WTC11 (cell line): ENCODE data around the gene PHLPP1. TPM values are rescaled to one million over a fixed set of nuclear protein-coding genes. Genes with fewer than 3 reads are reported as not detected.
A peak's percentile ranks its signal among the peaks of the same experiment; 100 is the strongest.

Experiments used
- ATAC-seq: fragments of 200-7000 bp; cut with Tn5 transposase; 2 replicates; pipeline ENCODE4 v1.10.0; 2021; ENCODE audit warnings: mild to moderate bottlenecking, moderate library complexity
- CTCF ChIA-PET: fragments of 300-600 bp; sonication (Branson Sonifier 250); formaldehyde crosslinking; loops from one replicate; lab custom pipeline; 2021; ENCODE audit warnings: antibody characterized with exemption; lab: Charles Lee
- POLR2A ChIA-PET: fragments of 350-600 bp; sonication (Branson Sonifier 250); formaldehyde crosslinking; loops from one replicate; lab custom pipeline; 2021; ENCODE audit warnings: antibody characterized with exemption; lab: Charles Lee
- DNase-seq: peaks from one replicate; pipeline ENCODE4 v3.0.0; 2021; ENCODE audit warnings: low spot score
- H3K27ac Mint-ChIP-seq: 2 replicates; pipeline ENCODE4 v1.8.0; 2021; ENCODE audit warnings: mixed read lengths
- H3K27me3 Mint-ChIP-seq: 2 replicates; pipeline ENCODE4 v1.8.0; 2021; ENCODE audit warnings: low read depth, mild to moderate bottlenecking, moderate library complexity, mixed read lengths
- H3K36me3 Mint-ChIP-seq: 2 replicates; pipeline ENCODE4 v1.8.0; 2021; ENCODE audit warnings: mixed read lengths
- H3K4me1 Mint-ChIP-seq: 2 replicates; pipeline ENCODE4 v1.8.0; 2022; ENCODE audit warnings: mixed read lengths
- H3K4me3 Mint-ChIP-seq: 2 replicates; pipeline ENCODE4 v1.8.0; 2021; ENCODE audit warnings: mild to moderate bottlenecking, moderate library complexity, mixed read lengths
- H3K9me3 Mint-ChIP-seq: 2 replicates; pipeline ENCODE4 v1.8.0; 2021; ENCODE audit warnings: mixed read lengths
- AFF4 ChIP-seq: sonication (generic); formaldehyde crosslinking; IDR thresholded peaks from 2 replicates; pipeline ENCODE4 v1.8.1; 2023; ENCODE audit warnings: mild to moderate bottlenecking, missing genetic modification reagents, borderline replicate concordance
- ATF3 ChIP-seq: sonication (generic); formaldehyde crosslinking; conservative IDR thresholded peaks from 2 replicates; pipeline ENCODE4 v1.8.1; 2022; ENCODE audit warnings: mild to moderate bottlenecking, missing genetic modification reagents
- FOXP4 ChIP-seq: sonication (generic); formaldehyde crosslinking; IDR thresholded peaks from 2 replicates; pipeline ENCODE4 v1.8.0; 2022; ENCODE audit warnings: mild to moderate bottlenecking, missing genetic modification reagents
- GRHL2 ChIP-seq: fragments of 250-450 bp; sonication (Bioruptor Pico); IDR thresholded peaks from 2 replicates; pipeline ENCODE4 v1.8.0; 2022; ENCODE audit warnings: mild to moderate bottlenecking, moderate library complexity; ENCODE audit not compliant: insufficient replicate concordance, severe bottlenecking
- HMGA2 ChIP-seq: fragments of 250-450 bp; sonication (Bioruptor Pico); IDR thresholded peaks from 2 replicates; pipeline ENCODE4 v1.4.0; 2021; ENCODE audit warnings: mild to moderate bottlenecking, moderate library complexity
- HMGXB4 ChIP-seq: sonication (generic); formaldehyde crosslinking; IDR thresholded peaks from 2 replicates; pipeline ENCODE4 v1.8.1; 2023; ENCODE audit warnings: mild to moderate bottlenecking, moderate library complexity, missing genetic modification reagents
- MAX ChIP-seq: sonication (generic); formaldehyde crosslinking; IDR thresholded peaks from 2 replicates; pipeline ENCODE4 v1.8.0; 2022; ENCODE audit warnings: mild to moderate bottlenecking, missing genetic modification reagents
- NR2C2 ChIP-seq: sonication (generic); formaldehyde crosslinking; IDR thresholded peaks from 2 replicates; pipeline ENCODE4 v1.8.0; 2022; ENCODE audit warnings: mild to moderate bottlenecking, missing genetic modification reagents
- NR3C1 ChIP-seq: sonication (generic); formaldehyde crosslinking; conservative IDR thresholded peaks from 2 replicates; pipeline ENCODE4 v1.8.1; 2023; ENCODE audit warnings: low read depth, mild to moderate bottlenecking, missing genetic modification reagents
- RORB ChIP-seq: fragments of 250-450 bp; sonication (Bioruptor Pico); IDR thresholded peaks from 2 replicates; pipeline ENCODE4 v1.9.0; 2021; ENCODE audit warnings: mild to moderate bottlenecking
- ZNF281 ChIP-seq: sonication (generic); formaldehyde crosslinking; IDR thresholded peaks from 2 replicates; pipeline ENCODE4 v1.8.0; 2023; ENCODE audit warnings: mild to moderate bottlenecking, missing genetic modification reagents
- ZNF416 ChIP-seq: fragments of 250-450 bp; sonication (Bioruptor Pico); IDR thresholded peaks from 2 replicates; pipeline ENCODE4 v1.9.0; 2021; ENCODE audit warnings: mild to moderate bottlenecking, inconsistent platforms
- ZNF512 ChIP-seq: sonication (generic); formaldehyde crosslinking; IDR thresholded peaks from 2 replicates; pipeline ENCODE4 v1.8.1; 2022; ENCODE audit warnings: missing genetic modification reagents, borderline replicate concordance
- ZNF532 ChIP-seq: fragments of 250-450 bp; sonication (Bioruptor Pico); IDR thresholded peaks from 2 replicates; pipeline ENCODE4 v1.9.0; 2021; ENCODE audit warnings: mild to moderate bottlenecking, borderline replicate concordance
- total RNA-seq: library from RNA; stranded (reverse); gene quantifications from 3 replicates; pipeline ENCODE4 v1.2.3, GENCODE V29; 2021

The PHLPP1 gene
- total RNA-seq, 1 experiment from 2014 or later = 52.0 TPM

GRCh38 chr18:62839874-62840713 is 124.8 kb downstream of the PHLPP1 start:
- Mint-ChIP-seq H3K4me1 (peaks cover 73% of the 10 kb centered on the region), H3K4me3 (peak overlapping the region; percentile 60), H3K9me3 (no peaks in the 10 kb centered on the region), H3K27me3 (no peaks in the 10 kb centered on the region), H3K36me3 (0 out of 2 replicates have a peak, but pooled peaks cover 4% of the 10 kb centered on the region), H3K27ac (peak overlapping the region; percentile 98)
- CTCF ChIA-PET = no interaction called here
- no peak for DNase-seq
- POLR2A ChIA-PET = no interaction called here
- ATAC-seq = no peak
- TF ChIP-seq FOXP4 (CRISPR knock-in tag) (peak; percentile 48; the same call in 1 of the 2 replicates), MAX (CRISPR knock-in tag) (no peak), ZNF512 (CRISPR knock-in tag) (no peak)

- Mint-ChIP-seq H3K4me1 (peaks cover 79% of the 10 kb centered on the region), H3K27me3 (no peaks in the 10 kb centered on the region), H3K27ac (peak overlapping the region; percentile 93), H3K4me3 (0 out of 2 replicates have a peak overlapping the region, but pooled peaks have one; percentile 18), H3K36me3 (0 out of 2 replicates have a peak, but pooled peaks cover 4% of the 10 kb centered on the region), H3K9me3 (no peaks in the 10 kb centered on the region)
- ChIA-PET POLR2A (no interaction called here), CTCF (no interaction called here)
- TF ChIP-seq GRHL2 = no peak
- TF ChIP-seq NR2C2 (CRISPR knock-in tag) = no peak
- no peak for TF ChIP-seq AFF4 (CRISPR knock-in tag)
- no peak for TF ChIP-seq RORB
- TF ChIP-seq MAX (CRISPR knock-in tag) = no peak
- TF ChIP-seq HMGXB4 (CRISPR knock-in tag) = no peak
- no peak for TF ChIP-seq ZNF416 (CRISPR knock-in tag)
- no peak for TF ChIP-seq HMGA2 (CRISPR knock-in tag)
- TF ChIP-seq ATF3 = no peak
- no peak for TF ChIP-seq ZNF281
- no peak for TF ChIP-seq ZNF532
- no peak for TF ChIP-seq NR3C1 (CRISPR knock-in tag)
- no peak for DNase-seq
- ATAC-seq = no peak
These were observed 126.1 kb downstream of the PHLPP1 start for GRCh38 chr18:62841405-62841804.
